HG03432 (cell line): ENCODE results near the gene IL1R1.
"Not testable (repeated sequence)": the region's sequence is repeated elsewhere in the genome, so short reads cannot be mapped to it uniquely, and the experiment has no call there.

ENCODE experiments used
- ATAC-seq: cut with Tn5 transposase; IDR thresholded peaks from one replicate; pipeline ENCODE4 v1.9.1; 2021; ENCODE audit warnings: mild to moderate bottlenecking, moderate library complexity; ENCODE audit not compliant: unreplicated experiment

The IL1R1 gene

GRCh38 chr2:102141970-102142828, at the start of gene IL1R1:
IL1R1 (plus strand) TSS chr2:102142746; CDS start chr2:102157725, 14,979 bp downstream.
- ATAC-seq = peak; percentile 59

GRCh38 chr2:102093662-102094061, 48.9 kb upstream of the IL1R1 start:
- no peak for ATAC-seq

DNA sequence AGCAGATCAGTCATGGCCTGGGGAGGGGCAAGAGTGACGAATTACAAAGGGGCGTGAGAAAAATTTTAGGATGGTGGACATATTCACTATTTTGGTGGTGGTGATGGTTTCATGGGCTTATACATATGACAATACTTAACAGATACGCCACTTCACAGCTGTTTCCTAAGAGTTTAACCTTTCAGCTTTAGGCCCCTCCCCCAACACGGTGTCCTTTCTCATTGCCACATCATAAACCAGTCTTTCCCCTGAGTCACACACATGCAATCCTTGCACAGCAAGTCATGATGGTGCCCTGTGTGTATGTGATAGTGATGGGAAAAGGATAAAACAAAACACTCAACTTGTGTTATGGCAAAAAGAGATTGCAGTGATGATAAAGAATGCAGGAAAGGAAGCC, 47.6 kb upstream of the IL1R1 start:
- ATAC-seq = no peak

- ATAC-seq = no peak
These were observed 46.4 kb upstream of the IL1R1 start for GRCh38 chr2:102096103-102096502.

- ATAC-seq = no peak
These were observed 43.8 kb upstream of the IL1R1 start for GRCh38 chr2:102098756-102099155.

DNA sequence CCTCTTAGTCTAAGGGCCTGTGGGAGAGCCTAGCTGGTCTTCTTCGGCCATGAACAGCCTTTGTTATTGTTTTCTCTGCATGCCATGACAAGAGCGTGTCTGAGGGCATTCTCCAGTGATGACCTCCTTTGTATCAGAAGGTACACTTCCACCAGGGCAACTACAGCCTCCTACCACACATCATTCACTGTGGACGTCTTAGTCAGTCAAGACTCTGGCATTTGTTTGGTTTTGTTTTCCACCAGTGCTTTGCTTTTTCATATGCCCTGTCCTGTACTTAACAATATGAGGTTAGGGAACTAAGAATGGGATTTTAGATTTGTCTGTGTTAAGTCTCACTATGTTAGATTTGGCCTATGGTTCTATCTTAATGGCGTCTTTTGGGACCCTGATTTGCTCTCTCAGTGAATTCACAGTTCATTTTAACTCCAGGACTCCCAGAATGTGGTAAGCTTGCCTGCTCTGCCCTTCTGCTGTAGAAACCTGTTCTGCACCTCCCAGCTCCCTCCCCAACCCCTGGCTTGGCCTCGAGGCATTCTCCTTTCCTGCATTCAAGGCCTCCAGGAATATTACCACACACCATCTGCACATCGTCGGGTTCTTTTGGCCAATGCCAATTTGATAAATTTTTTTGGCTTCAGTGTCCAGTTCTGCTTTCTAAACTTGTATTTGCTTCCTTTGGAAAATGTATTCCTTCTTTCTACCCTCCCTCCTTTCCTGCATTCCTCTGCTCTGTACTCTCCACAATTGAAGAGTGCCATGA, 42.8 kb upstream of the IL1R1 start:
- no peak for ATAC-seq

DNA sequence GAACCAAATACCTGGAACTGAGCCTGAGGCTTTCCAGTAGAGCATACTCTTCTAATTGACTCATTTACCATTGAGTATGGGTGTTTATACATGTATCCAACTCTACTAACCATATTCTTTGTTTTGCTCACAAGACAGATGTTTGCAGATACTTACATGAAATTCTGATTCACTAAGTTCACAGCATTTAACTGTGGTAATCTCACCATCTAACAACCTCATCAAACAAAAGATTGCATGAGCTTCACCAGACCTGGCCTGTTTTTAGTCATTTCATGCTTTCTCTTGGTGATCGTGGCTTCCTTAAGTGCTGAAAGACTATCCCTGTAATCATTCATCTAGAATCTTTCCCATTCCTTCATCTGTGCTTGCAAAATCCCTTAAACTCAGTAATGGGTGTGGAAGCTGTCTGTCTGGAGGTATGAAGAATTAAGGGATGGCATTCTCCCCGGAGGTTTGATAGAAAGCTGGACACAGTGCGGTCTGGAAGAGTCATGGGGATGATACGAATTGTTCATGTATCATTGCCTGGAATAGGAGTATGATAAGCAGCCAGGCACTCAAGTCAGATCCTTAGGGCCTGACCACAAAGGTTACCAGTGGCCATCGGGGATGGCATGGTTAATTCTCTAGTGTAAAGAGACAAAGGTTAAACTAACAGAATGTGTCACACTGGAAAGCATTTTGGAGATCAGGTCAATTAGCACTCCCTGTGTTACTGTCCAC, 42.0 kb upstream of the IL1R1 start:
- ATAC-seq = peak; percentile 27

DNA sequence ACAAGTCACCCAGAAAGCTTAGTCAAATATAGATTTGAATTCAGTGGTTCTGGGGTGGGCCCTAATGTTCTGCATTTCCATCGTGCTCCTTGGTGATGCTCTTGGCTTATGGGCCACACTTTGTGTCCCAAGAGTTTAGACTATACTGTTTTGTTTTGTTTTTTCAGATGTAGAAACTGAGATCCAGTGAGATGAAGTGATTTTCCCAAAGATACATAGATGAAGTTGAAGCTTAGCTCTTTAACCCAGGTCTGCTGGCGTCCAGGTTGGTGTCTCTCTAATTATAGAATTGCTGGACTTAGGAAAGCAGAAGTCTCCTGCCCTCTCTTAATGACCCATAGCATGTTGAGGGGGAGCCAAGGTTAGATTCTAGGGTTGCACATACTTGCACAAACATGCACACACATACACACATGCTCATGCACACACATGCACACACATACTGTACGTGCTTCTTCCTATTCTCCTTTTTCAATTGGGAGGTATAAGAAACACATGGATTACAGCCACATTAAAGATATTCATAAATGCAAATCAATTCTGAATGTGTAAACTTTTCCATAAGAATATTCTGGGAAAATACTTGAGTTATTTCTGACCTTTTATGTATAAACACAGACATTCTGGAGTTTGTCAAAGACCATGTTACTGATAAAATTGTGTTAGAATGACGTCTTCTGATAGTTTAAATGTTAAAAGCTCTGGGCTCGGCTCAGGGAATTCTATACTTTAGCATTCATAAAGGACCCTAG, 41.3 kb upstream of the IL1R1 start:
- no peak for ATAC-seq

GRCh38 chr2:102101849-102102635, 40.5 kb upstream of the IL1R1 start:
- ATAC-seq = no peak

DNA sequence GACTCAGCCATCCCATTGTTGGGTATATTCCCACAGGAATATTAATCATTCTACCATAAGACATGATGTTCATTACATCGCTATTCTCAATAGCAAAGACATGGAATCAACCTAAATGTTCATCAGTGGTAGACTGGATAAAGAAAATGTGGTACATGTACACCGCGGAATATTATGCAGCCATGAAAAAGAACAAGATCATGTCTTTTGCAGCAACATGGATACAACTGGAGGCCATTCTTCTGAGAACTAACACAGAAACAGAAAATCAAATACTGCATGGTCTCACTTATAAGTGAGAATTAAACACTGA, 40.0 kb upstream of the IL1R1 start:
- not testable (repeated sequence) for ATAC-seq

DNA sequence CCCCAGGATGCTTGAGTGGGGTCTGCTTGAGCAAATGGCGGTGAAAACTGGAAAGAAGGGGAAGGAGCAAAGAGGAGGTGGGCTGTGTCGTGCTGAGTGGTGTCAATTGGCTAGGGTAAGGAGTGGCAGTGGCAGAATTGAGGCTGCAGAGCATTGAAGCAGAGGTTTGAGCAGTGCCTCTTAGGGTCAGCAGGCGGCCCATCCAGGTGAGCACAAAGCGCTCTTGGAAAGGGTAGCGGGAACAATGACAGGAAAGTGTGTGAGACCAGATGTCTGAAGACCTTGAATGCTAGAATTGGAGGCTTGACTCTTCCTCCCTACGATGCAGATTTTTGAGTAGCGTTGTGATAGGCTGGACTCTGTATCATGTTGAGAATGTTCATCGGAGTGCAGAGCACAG, 39.3 kb upstream of the IL1R1 start:
- no peak for ATAC-seq

DNA sequence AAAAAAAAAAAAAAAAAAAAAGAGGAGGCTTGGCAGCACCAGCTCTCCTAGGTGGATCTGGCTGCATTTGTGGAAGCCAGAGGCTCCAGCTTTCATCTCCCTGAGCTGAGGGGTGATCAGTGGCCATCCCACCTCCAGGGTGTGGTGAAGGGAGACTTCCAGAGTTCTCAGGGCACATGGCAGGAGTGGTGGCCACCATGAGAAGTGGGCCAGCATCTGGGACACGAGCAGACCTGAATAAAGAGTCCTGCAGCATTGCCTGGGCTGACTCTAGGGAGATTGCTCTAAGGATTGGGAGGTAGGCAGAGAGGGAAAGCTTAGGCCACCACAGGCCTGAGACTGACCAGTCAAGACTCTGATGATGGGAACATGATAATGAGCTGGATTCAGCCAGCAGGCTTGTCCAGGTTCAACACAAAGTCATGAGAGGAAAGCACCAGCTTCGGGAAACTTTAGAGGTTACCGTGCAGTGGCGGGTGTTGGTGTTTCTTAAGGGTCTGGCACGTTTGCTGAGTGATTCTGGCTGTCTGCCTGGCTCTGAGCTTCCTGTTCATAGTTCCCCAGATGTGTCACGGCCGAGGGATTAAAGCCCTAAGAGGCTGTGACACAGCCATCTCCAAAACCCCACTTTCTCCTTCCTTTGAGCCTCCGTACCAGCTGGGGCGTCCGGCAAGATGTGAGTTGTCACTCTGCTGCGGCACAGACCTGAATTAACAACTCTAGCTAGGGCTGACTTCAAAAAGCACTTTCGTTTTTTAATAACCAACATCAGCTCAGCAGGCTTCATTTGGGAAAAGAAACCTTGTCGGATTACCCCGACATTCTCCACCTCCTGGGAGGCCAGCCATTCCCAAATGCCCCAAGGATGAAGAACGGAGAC, 38.3 kb upstream of the IL1R1 start:
- peak; percentile 84 for ATAC-seq

DNA sequence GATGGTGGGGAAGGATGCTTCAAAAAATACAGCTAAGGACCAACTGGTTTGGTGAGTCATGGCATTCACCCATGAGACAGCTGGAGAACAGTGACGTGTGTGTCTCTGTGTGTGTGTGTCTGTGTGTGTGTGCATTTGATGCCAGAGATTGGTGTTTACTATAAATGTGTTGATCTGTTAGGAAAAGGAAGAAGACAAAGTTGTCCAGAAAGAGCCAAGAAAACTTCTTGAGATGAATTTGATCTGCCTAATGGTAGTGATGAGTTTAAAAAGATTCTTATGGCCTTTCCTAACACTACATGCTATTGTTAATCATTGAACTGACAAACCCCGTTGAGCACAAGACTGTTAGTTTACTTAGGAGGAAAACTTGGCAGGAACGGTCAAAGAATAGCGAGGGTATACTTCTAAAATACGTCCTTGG, 36.4 kb upstream of the IL1R1 start:
- no peak for ATAC-seq

GRCh38 chr2:102106813-102107740, 35.5 kb upstream of the IL1R1 start:
- ATAC-seq = not testable (repeated sequence)

GRCh38 chr2:102107741-102108070, 34.8 kb upstream of the IL1R1 start:
- no peak for ATAC-seq

GRCh38 chr2:102109016-102109415, 33.5 kb upstream of the IL1R1 start:
- ATAC-seq = no peak

DNA sequence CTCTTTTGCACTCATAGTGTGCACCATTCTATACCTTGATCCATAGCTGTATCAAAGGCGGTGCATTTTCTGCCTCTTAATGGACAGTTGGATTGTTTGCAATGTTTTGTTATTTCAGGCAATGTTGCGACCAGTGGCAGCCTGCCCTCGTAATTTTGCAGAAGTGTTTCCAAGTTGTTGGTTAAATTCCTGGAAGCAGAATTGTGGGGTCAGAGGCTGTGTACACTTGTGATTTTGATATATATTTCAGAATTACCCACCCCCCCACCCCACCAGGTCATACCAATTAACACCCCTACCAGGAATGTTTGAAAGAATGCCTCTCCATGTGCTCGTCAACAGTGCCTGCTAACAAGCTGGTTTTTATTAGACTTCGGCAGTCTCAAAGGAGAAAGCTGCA, 32.4 kb upstream of the IL1R1 start:
- ATAC-seq = no peak
